ENCODE results near the gene C13orf46. TPM values are rescaled to one million over a fixed set of nuclear protein-coding genes. Genes with fewer than 3 reads are reported as not detected.
"Not testable (repeated sequence)": the region's sequence is repeated elsewhere in the genome, so short reads cannot be mapped to it uniquely, and the experiment has no call there.

C13orf46 gene
- total RNA-seq, 1 experiment from 2014 or later: not detected

GRCh38 chr13:113992276-113993005 is 18.6 kb upstream of the C13orf46 start:
- no peak for DNase-seq (ENCODE audit: low read depth)

DNA sequence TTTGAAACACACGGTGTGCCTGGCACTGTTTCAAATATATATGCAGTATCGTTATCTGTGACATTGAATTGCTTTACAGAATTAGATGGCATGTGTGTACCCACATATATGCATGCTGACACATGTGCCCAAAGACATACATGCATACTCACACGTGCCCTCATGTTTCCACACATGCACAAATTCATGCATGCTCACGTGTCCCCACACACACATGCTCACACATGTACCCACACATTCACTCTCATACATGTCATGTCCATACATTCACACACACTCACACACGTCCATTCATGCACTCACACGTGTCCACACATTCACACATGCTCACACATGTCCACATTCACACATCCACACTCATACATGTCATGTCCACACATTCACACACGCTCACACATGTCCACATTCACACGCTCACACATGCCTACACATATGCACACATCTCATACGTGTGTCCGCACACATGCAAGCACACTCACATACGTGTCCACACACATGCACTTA is 17.9 kb upstream of the C13orf46 start:
- DNase-seq (ENCODE audit: low read depth): no peak

GRCh38 chr13:113991191-113991669 is 17.4 kb upstream of the C13orf46 start:
- no peak for DNase-seq (ENCODE audit: low read depth)

DNA sequence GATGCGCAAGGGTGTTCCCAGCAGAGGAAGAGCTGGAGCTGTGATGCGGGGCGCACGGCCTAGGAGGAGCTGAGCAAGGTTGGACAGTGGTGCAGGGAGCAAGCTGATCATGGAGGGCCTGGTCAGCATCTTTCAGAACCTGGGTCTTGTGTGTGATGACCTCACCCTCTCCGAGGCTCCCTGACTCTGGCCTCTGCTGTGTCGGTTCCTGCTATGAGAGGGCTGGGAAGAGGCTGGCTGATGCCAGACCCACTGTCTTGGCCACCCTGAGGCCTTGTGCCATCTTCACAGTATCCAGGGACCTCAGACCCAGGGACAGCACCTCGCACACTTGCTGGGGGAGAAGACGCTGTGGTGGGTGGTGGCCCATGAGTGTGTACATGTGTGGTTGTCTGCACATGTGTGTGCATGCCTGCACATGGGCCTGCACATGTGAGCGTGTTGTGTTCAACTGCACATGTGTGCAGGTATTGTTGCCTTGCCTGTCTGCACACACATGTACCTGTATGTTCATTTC is 16.5 kb upstream of the C13orf46 start:
- no peak for DNase-seq (ENCODE audit: low read depth)

GRCh38 chr13:113989585-113990300 is 15.9 kb upstream of the C13orf46 start:
- no peak for DNase-seq (ENCODE audit: low read depth)

- not testable (repeated sequence) for DNase-seq (ENCODE audit: low read depth)
Measured at GRCh38 chr13:113988859-113989258, 15.0 kb upstream of the C13orf46 start.

- DNase-seq (ENCODE audit: low read depth): no peak
Measured at GRCh38 chr13:113982296-113982661, 8.4 kb upstream of the C13orf46 start.

DNA sequence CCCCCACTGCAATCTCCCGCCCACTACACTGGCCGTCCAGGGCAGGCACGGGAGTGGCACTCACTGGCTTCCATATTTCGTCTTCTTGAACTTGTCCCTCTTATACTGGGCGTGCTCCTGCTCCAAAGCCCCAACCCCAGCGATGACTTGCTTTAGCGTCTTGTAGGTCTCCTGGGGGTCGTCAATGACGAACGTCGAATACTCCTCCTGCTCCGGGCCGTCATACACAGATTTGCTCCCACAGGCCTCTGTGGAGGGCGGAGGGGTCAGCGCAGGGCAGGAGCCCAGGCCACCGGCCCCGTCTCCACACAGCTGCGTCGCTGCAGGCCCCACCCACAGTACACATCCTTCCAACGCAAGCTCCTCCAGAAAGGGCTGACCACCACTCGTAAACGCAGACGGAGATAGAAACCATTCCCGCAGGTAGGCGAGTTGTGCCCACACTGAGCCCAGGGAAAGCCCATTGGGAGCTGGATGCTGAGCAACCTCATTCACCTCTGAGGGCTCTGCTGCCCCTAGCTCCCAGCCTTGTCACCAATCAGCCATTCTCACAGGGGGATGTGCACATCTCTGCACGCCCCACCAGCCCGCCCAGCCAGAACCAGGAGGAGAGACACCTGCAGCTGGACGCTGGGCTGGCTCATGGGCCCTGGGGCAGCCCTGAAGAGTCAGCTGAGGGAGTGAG is 7.9 kb upstream of the C13orf46 start:
- no peak for DNase-seq (ENCODE audit: low read depth)

GRCh38 chr13:113981194-113981605 is 7.3 kb upstream of the C13orf46 start:
- no peak for DNase-seq (ENCODE audit: low read depth)

DNA sequence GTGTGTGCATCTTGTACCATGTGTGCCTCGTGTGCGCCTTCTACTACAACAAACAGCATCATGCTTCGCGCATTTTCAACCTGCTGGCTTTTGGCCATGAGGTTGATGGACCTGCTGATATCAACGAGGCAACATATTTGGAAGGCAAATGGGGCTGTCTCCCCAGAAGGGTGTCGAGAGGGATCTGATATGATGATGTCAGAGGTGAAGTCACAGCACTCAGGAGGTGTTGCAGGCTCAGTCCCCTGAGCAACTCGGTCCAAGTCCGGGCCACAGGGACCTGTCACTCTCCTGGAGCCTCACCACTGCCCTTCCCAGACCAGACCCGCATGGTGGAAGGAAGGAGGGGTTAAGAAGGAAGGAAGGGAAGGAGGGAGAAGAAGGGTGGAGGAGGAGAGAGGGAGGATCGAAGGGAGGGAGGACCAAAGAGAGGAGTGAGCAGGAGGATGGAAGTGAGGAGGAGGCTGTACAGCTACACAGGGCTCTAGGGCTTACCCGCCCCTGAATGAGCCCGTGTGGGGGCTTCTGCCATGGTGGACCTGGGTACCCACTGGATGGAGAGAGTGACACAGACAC is 6.7 kb upstream of the C13orf46 start:
- no peak for DNase-seq (ENCODE audit: low read depth)

DNA sequence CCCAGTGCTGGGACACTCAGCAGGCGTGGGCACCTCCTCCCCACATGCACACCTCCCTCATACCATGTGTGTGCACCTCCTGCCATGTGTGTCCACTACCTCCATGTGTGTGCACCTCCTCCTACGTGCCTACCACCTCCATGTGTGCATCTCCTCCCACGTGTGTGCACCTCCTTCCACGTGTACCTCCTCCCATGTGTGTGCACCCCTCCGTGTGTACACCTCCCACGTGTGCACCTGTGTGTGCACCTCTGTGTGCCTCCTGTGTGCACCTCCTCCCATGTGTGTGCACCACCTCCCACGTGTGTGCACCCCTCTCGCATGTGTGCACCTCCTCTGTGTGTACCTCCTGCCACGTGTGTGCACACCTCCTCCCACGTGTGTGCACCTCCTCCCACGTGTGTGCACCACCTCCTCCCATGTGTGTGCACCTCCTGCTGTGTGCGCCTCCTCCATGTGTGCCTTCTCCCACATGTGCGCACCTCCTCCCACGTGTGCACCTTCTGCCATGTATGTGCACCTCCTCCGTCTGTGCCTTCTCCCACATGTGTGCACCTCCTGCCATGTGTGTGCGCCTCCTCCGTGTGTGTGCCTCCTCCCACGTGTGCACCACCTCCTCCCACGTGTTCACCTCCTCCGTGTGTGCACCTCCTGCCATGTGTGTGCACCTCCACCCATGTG is 6.1 kb upstream of the C13orf46 start:
- DNase-seq (ENCODE audit: low read depth): no peak

DNA sequence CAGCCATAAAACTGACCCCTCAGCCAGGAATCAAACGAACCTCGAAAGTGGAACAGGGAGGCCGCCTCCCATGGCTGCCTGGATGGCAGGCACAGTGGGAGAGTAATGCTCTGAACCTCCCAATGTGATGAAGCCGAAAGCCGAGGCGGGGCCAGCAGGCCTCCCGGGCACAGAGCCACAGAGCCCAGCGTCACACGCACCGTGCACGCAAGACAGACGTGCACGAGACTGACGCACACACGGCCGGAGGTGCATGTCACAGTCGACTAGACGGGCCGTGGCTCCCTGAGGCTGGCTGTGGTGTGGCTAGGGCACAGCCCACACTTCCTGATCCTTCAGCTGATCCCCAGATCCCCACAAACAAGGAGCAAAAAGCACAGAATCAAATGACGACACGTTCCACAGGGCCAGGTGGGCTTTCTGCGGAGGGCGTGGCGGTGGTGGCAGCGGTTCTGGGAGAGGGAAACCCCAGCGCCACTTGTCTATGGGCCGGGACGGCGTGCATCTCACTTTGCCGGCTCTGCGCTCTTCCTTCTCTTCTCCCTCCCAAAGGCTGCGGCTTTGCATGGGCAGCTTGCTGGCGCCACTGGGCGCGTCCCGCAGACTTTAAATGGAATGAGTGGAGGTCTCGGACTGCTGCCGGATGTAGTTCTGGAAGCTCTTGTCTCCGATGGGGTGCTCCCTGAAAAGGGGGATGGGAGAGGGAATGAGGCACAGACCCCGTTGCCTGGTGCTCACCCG is 5.0 kb upstream of the C13orf46 start:
- DNase-seq (ENCODE audit: low read depth): no peak

DNA sequence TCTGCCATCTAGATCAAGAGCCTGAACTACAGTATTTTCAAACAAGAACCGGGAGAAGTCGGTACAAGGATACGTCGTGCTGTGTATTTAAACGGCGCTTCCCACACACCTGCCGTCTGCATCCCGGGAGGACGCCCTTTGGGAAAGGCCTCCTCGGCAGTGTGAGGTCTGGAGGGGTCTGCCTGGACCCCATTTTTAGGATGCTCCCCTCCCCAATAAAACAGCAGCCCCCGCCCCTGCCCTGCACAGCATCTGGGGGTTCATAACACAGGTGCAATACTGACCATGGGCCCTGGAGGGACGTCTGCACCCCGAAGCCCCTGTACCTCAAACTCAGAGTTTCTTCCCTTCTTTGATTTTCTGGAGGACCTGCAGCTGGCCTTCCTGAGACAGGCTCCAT is 4.1 kb upstream of the C13orf46 start:
- no peak for DNase-seq (ENCODE audit: low read depth)

GRCh38 chr13:113976711-113977684 is 3.1 kb upstream of the C13orf46 start:
- DNase-seq (ENCODE audit: low read depth): peak; percentile 44

GRCh38 chr13:113975416-113975815 is 1.5 kb upstream of the C13orf46 start:
- DNase-seq (ENCODE audit: low read depth): no peak

DNA sequence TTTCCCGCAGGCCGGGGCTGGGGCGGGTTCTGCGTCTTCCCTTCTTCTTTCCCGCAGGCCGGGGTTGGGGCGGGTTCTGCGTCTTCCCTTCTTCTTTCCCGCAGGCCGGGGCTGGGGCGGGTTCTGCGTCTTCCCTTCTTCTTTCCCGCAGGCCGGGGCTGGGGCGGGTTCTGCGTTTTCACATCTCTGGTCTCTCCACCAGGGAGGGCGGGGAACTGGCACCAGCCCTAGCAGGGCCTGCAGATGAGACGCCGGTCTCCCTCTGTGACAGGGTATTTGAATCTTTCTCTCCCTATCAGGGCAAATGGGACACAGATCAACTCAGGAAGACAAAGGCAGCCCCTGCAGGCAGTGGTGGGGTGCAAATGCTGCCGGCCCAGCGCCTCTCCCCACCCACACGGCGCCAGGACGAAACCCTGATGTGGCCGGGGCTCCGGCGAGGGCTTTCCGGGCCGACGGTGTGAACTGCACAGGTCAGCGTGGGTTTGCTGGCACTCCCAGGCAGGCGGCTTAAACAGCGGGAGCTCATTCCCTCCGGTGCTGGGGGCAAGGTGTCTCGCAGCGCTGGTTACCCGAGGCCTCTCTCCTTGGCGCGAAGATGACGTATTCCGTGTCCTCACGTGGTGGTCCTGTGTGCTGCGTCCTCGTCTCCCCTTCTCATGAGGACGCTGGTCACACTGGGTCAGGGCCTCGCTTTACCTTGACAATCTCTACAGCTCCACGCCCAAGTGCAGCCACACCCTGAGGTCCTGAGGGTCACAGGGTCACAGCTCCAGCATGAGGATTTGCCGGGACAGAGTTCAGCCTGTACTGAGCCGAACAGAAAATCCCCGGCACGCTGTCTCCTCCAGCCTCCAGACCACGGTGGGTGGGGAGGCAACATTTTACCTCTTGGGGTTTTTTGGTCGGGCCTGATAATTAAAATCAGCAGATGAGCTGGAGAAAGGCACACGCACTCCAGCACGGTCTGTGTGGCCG is 717 bp upstream of the C13orf46 start:
- no peak for DNase-seq (ENCODE audit: low read depth)

- no peak for DNase-seq (ENCODE audit: low read depth)
Measured at GRCh38 chr13:113972451-113973217, 1.2 kb downstream of the C13orf46 start.
